22Rv1 (cell line): Measurements from ENCODE around the gene IRF1.

Source experiments
- CTCF ChIP-seq: fragments of 450-650 bp; IDR thresholded peaks from 2 replicates; pipeline ENCODE4 v1.5.1; 2017; ENCODE audit warnings: mild to moderate bottlenecking
- ZFX ChIP-seq: fragments of 450-650 bp; IDR thresholded peaks from 2 replicates; pipeline ENCODE4 v1.6.1; 2017; ENCODE audit warnings: antibody characterized with exemption, borderline replicate concordance

GRCh38 chr5:132485641-132486317 is 4.8 kb downstream of the IRF1 start:
- TF ChIP-seq CTCF (no peak), ZFX (no peak)
